Colonic mucosa (tissue), 4 donors: ENCODE data around the gene KCTD19. TPM values are rescaled to one million over a fixed set of nuclear protein-coding genes. Genes with fewer than 3 reads are reported as not detected.

Experiments
- DNase-seq: peaks from one replicate; pipeline ENCODE4 v3.0.0-alpha.2; 2020
- H3K27ac ChIP-seq: fragments of 200-600 bp; one replicate; pipeline ENCODE4 v1.8.0; 2021
- H3K27me3 ChIP-seq: fragments of 200-600 bp; one replicate; pipeline ENCODE4 v1.8.0; 2021
- H3K36me3 ChIP-seq: fragments of 200-600 bp; one replicate; pipeline ENCODE4 v1.8.0; 2021
- H3K4me1 ChIP-seq: fragments of 200-600 bp; one replicate; pipeline ENCODE4 v1.8.0; 2021; ENCODE audit warnings: mild to moderate bottlenecking
- H3K4me3 ChIP-seq: fragments of 200-600 bp; one replicate; pipeline ENCODE4 v1.8.0; 2021
- H3K9ac ChIP-seq, 2 donors: one replicate each; pipeline ENCODE4 v1.7.0; 2013; ENCODE audit warnings: control low read depth in 2 of 2, low read depth in 2 of 2, low read length in 2 of 2
- H3K9me3 ChIP-seq: fragments of 200-600 bp; one replicate; pipeline ENCODE4 v1.8.0; 2021
- CTCF ChIP-seq: fragments of 200-600 bp; IDR thresholded peaks from one replicate; pipeline ENCODE4 v1.8.0; 2022; ENCODE audit warnings: antibody characterized with exemption, mild to moderate bottlenecking
- intact Hi-C: fragments of 100-400 bp; cut with DNase I; formaldehyde crosslinking; loops from one replicate; pipeline ENCODE4 v1.14.1; 2022
- total RNA-seq, 2 donors: library from RNA; stranded (reverse); fragmentation: NEBNext Ultra II Directional in 1 of 2; extraction: Animal tissue kit (Norgen Biotek cat#: 25700) in 1 of 2; gene quantifications; one replicate each; pipeline ENCODE4 v1.2.1, GENCODE V29; 2021
- donor health status: healthy.
- donor health status: DM: no; HTN: no; CAD: no.
- donor health status: DM: no; HTN: no; CAD: no.

Gene KCTD19
- total RNA-seq, 2 donors from 2014 or later, result 0.24 TPM; not detected in 1

GRCh38 chr16:67349172-67349571 is 22.6 kb upstream of the KCTD19 start:
- Histone ChIP-seq H3K27me3 (no peaks in the 10 kb centered on the region), H3K36me3 (no peaks in the 10 kb centered on the region), H3K4me1 (peaks cover 13% of the 10 kb centered on the region), H3K9ac (no peak overlapping the region), H3K27ac (no peak overlapping the region), H3K9me3 (no peaks in the 10 kb centered on the region), H3K4me3 (no peak overlapping the region)
- TF ChIP-seq CTCF, result no peak
- intact Hi-C loops, result loop anchor here (10.0 kb wide), 1 partner anchor 46 kb away; the partner anchor contains the start of gene TPPP3
- no peak for DNase-seq

GRCh38 chr16:67346341-67346740 is 19.8 kb upstream of the KCTD19 start:
- Histone ChIP-seq H3K9me3 (no peaks in the 10 kb centered on the region), H3K4me1 (peaks cover 13% of the 10 kb centered on the region), H3K4me3 (no peak overlapping the region), H3K27ac (no peak overlapping the region), H3K27me3 (no peaks in the 10 kb centered on the region), H3K36me3 (no peaks in the 10 kb centered on the region), H3K9ac (no peak overlapping the region)
- intact Hi-C loops, result loop anchor here (10.0 kb wide), 1 partner anchor 48 kb away; the partner anchor contains the start of gene TPPP3
- TF ChIP-seq CTCF, result no peak
- no peak for DNase-seq

GRCh38 chr16:67345401-67345800 is 18.9 kb upstream of the KCTD19 start:
- Histone ChIP-seq H3K9ac (no peak overlapping the region), H3K4me1 (peaks cover 13% of the 10 kb centered on the region), H3K4me3 (no peak overlapping the region), H3K9me3 (no peaks in the 10 kb centered on the region), H3K27me3 (no peaks in the 10 kb centered on the region), H3K36me3 (no peaks in the 10 kb centered on the region), H3K27ac (peak overlapping the region; percentile 52)
- intact Hi-C loops, result loop anchor here (10.0 kb wide), 1 partner anchor 49 kb away; the partner anchor contains the start of gene TPPP3
- TF ChIP-seq CTCF, result no peak
- DNase-seq, result peak; percentile 37

- peaks cover 13% of the 10 kb centered on the region for H3K4me1 ChIP-seq
- H3K27ac ChIP-seq, result no peak overlapping the region
- no peaks in the 10 kb centered on the region for H3K36me3 ChIP-seq
- H3K4me3 ChIP-seq, result no peak overlapping the region
- intact Hi-C loops, result loop anchor here (10.0 kb wide), 1 partner anchor 52 kb away; the partner anchor contains the start of gene TPPP3
- TF ChIP-seq CTCF, result no peak
- H3K9ac ChIP-seq, result no peak overlapping the region
- no peaks in the 10 kb centered on the region for H3K27me3 ChIP-seq
- no peaks in the 10 kb centered on the region for H3K9me3 ChIP-seq
- no peak for DNase-seq
Observed at GRCh38 chr16:67342616-67343015, 16.1 kb upstream of the KCTD19 start.

GRCh38 chr16:67341250-67341649 is 14.7 kb upstream of the KCTD19 start:
- no peaks in the 10 kb centered on the region for H3K27me3 ChIP-seq
- H3K36me3 ChIP-seq, result no peaks in the 10 kb centered on the region
- no peaks in the 10 kb centered on the region for H3K9me3 ChIP-seq
- no peak for DNase-seq
- H3K4me3 ChIP-seq, result no peak overlapping the region
- H3K4me1 ChIP-seq, result peaks cover 5% of the 10 kb centered on the region
- TF ChIP-seq CTCF, result no peak
- no peak overlapping the region for H3K9ac ChIP-seq
- intact Hi-C loops, result loop anchor here (10.0 kb wide), 1 partner anchor 54 kb away; the partner anchor contains the start of gene TPPP3
- no peak overlapping the region for H3K27ac ChIP-seq
